Measurements from ENCODE around the gene SLC22A15.
"Not testable (repeated sequence)": the region's sequence is repeated elsewhere in the genome, so short reads cannot be mapped to it uniquely, and the experiment has no call there.

The SLC22A15 gene

DNA sequence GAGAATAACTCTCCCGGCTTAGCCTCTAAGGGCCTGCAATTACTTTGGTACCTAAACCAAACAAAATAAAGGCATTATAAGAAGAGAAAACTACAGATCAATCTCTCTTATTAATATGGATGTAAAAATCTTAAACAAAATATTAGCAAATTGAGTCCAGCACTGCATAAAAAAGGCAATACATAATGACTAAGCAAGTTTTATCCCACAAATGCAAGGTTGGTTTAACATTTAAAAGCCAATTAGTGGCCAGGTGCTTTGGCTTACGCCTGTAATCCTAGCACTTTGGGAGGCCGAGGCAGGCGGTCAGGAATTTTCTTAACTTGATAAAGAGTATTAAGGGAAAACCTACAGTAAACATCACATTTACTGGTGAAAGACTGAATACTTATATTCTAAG lies 67.8 kb downstream of the SLC22A15 start:
- DNase-seq = no peak

GRCh38 chr1:116046933-116047332 lies 70.6 kb downstream of the SLC22A15 start:
- not testable (repeated sequence) for DNase-seq

DNA sequence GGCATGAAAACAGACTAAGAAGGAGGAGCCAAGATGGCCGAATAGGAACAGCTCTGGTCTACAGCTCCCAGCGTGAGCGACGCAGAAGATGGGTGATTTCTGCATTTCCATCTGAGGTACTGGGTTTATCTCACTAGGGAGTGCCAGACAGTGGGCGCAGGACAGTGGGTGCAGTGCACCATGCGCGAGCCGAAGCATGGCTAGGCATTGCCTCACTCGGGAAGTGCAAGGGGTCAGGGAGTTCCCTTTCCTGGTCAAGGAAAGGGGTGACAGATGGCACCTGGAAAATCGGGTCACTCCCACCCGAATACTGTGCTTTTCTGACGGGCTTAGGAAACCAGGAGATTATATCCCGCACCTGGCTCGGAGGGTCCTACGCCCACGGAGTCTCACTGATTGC lies 75.6 kb downstream of the SLC22A15 start:
- DNase-seq = not testable (repeated sequence)

- DNase-seq = no peak
These were observed 85.9 kb downstream of the SLC22A15 start for GRCh38 chr1:116062201-116062600.

GRCh38 chr1:116064616-116065015 lies 88.3 kb downstream of the SLC22A15 start:
- no peak for DNase-seq

DNA sequence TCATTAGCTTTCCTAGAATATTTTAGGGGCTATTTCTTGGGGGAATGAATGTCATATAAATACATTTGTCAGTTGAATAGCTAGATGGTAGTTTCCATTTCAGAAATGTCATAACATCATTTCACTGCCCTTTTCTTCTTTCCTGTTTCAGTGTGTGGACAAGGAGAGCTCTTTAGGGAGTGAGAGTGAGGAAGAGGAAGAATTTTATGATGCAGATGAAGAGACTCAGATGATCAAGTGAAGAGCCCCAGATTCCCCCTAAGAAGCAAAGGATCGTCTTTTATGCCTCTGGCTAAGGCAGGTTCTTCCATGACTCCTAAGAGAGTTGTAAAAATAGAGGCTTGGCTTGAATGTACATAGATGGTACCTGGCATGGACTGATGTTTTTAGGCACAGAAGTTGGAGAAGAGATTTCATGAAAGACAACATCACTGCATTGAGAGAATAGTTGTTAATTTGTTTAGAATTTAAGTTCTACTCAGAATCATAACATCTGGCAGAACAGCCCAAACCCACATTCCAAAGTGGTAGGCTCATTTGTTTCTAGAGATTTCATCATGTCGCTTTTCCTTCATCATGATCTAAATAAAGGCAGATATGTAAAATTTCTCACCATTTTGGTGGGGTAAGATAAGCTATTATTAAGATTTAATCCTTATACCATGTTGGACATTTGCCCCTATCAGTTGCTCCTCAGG lies 90.7 kb downstream of the SLC22A15 start:
- DNase-seq = no peak

DNA sequence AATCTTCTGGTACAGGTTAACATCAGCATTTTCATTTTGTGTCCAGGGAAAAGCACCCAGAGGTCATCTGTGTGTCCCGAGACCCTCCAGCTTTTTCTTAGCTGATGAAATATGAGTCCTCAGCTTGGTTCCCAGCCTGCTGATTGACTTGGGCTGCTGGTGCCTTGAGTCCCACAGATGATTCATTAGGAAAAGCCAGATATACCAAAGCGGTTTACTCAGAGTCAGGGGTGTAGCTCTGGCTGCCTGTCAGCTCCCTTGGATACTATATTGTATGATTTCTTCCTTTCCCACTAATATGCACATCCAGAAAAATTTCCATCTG lies 91.2 kb downstream of the SLC22A15 start:
- DNase-seq = no peak

GRCh38 chr1:116075575-116075974 lies 99.3 kb downstream of the SLC22A15 start:
- no peak for DNase-seq

GRCh38 chr1:116075990-116076389 lies 99.7 kb downstream of the SLC22A15 start:
- no peak for DNase-seq

DNA sequence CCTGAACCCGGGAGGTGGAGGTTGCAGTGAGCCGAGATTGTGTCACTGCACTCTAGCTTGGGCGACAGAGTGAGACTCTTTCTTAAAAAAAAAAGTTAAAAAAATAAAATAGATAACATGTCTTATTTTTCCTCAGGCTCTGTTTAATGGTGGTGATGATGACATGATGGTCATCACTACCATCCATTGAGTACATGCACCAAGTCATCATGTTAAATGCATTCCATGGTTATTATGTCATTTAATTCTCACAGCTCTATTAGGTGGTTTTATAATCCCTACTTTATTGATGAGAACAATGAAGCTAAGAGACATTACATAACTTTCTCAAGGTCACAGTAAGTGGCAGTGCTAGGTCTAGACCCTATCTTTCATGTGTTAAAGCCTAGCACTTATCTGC lies 100.5 kb downstream of the SLC22A15 start:
- no peak for DNase-seq

DNA sequence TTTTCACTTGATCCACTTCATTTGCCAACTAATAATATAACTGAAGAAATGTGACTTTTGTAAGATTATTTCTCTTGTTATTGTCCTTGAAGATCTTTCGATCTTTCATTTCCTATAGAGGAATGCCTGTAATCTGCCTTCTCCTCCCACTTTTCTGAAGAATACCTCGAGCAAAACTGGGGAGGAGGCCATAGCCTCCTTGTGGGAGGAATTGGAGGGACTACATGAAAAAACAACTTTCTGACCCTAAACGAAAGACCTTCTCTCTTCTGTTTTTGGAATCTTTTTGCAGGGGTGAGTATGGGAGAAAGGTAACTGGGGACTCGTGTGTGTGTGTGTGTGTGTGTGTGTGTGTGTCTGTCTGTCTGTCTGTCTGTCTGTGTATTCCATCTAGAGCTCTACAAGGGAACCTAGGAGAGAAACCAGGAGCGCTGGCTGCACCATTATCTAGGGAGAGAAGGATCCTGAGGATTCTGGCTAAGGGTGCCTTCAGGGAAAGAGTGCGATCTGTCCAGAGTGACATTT lies 102.4 kb downstream of the SLC22A15 start:
- DNase-seq = no peak

DNA sequence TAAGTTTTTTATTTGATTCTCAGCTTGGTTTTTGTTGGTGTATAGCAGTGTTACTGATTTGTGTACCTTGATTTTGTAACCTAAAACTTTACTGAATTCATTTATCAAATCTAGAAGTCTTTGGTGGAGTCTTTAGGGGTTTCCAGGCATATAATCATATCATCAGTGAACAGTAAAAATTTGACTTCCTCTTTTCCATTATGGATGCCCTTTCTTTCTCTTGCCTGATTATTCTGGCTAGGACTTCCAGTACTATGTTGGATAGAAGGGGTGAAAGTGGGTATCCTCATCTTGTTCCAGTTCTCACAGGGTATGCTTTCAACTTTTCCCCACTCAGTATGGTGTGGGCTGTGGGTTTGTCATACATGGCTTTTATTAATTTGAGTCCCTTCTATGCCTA lies 111.3 kb downstream of the SLC22A15 start:
- no peak for DNase-seq

- DNase-seq = no peak
These were observed 113.6 kb downstream of the SLC22A15 start for GRCh38 chr1:116089870-116090269.

GRCh38 chr1:116091083-116091482 lies 114.8 kb downstream of the SLC22A15 start:
- DNase-seq = no peak

- no peak for DNase-seq
These were observed 116.6 kb downstream of the SLC22A15 start for GRCh38 chr1:116092752-116093489.

GRCh38 chr1:116095027-116095426 lies 118.7 kb downstream of the SLC22A15 start:
- no peak for DNase-seq

DNA sequence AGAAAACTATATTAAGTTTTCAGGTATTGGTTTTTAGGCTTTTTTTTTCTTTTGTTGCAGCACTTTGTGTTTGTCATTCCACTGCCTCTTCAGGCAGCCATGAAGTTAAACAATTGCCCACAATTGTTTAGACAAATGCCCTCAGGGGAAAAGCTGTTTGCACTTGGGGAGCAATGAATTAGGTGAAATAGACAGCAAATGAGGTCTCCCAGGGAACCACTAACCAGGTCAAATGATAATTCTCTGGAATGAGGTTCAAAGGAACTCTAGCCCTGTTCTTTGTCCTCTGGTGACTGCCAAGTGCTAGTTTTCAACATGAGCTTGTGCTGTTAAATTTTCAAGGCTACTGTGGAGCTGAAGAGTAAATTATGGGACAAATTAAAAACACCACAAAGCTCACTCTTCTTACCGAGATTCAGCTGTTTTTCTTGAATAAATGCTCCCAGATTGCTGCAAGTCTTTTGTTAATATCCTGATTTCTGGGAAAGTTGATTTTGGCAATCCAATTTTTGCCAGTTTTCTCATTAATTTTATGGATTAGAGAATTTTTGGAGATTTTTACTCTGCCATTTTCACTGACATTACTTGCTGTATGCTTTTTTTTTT lies 119.8 kb downstream of the SLC22A15 start:
- DNase-seq = no peak

DNA sequence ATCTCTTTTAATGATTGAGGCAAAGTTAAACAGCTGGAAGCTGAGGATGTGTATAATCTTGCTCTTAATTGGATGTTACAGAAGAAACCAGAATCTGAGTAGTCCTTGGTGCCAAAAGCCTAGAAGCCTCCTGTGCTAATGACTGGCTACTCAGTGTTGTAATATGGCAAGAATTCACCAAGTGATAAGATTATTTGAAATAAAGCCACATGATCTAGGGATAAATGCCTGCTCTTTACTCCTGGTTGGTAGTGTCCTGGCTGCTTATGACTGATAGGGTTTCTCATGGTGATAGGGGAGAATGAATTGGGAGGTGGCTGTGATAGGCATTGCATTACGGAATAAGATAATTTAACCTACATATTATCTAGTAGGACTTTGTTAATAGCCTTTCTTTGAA lies 121.3 kb downstream of the SLC22A15 start:
- no peak for DNase-seq

DNA sequence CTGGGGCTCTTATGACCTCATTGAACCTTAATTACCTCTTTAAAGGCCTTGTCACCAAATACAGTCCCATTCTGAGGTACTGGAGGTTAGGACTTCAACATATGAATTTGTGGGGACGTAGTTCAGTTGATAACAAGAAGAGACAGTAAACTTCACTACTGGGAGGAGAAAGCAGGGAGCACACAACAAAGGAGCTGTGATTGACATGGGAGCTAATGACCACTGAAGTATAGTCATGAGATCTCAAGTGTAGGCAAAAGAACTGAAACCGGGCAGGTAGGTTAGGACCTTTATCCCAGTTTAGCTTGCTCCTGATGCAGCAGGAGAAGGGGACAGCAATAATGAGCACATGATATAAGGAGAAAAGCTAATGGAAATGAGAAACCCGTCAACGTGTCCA lies 123.1 kb downstream of the SLC22A15 start:
- DNase-seq = no peak

- no peak for DNase-seq
These were observed 123.6 kb downstream of the SLC22A15 start for GRCh38 chr1:116099919-116100318.

DNA sequence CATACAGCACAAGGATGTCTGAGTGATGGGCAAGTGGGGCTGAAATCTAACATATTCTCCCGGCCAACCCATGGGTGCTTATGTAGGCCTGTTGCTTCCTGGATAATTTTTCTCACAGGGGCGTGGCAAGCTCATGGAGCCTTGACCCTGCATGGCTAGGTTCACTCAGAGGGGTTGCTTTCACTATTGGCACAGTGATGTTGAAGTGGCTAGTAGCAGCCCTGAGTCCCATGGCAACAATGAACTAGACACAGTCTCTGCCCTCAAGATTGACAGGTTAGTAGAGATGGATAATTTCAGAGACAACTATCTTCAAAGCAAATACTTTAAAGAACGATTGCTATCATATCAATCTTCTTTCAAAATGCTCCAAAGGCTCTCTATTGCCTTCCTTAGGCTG lies 128.4 kb downstream of the SLC22A15 start:
- no peak for DNase-seq

DNA sequence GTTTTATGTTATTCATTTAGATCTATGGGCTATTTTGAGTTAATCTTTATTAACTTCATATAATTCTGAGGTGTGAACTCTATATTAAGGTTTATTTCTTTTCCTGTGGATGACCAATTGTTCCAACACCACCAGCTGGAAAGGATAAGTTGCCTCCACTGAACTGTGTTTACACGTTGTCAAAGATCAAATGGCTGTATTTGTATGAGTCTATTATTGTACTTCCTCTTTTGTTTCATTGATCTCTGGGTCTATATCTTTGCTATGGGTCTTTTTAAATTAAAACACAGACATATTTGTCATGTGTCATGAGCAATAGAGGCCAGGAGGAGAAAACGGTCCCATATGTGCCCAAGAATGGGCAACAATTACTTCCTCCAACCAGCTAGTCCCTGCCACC lies 129.7 kb downstream of the SLC22A15 start:
- DNase-seq = no peak

GRCh38 chr1:116106646-116107045 lies 130.3 kb downstream of the SLC22A15 start:
- no peak for DNase-seq

DNA sequence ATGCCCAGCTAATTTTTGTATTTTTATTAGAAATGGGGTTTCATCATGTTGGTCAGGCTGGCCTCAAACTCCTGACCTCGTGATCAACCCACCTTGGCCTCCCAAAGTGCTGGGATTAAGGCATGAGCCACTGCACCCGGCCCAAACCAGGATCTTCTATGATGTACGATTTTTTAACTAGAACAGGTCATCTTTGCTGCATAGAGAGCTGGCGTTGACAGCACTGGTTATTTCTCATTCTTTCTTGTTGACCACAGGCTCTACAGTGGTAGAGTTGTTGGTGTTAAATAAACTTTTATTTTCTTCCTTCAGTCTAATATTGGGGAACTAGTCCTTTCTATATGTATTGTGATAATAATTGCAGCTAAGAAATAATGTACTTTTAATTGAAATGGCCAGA lies 131.1 kb downstream of the SLC22A15 start:
- DNase-seq = no peak
